Skeletal muscle tissue (tissue), 4 donors: ENCODE results near the gene EGFR. TPM values are rescaled to one million over a fixed set of nuclear protein-coding genes. Genes with fewer than 3 reads are reported as not detected.

Experiments used
- H3K27ac ChIP-seq: one replicate; pipeline ENCODE4 v1.7.0; 2013; ENCODE audit warnings: mild to moderate bottlenecking, low read depth, low read length, inconsistent platforms
- H3K27me3 ChIP-seq, 3 donors: one replicate each; pipeline ENCODE4 v1.7.0; 2013; ENCODE audit warnings: low read length in 3 of 3; ENCODE audit not compliant: control insufficient read depth in 3 of 3, insufficient read depth in 3 of 3
- H3K36me3 ChIP-seq, 3 donors: one replicate each; pipeline ENCODE4 v1.7.0; 2013; ENCODE audit warnings: low read length in 3 of 3; ENCODE audit not compliant: control insufficient read depth in 3 of 3, insufficient read depth in 3 of 3
- H3K4me1 ChIP-seq, 3 donors: one replicate each; pipeline ENCODE4 v1.7.0; 2013; ENCODE audit warnings: low read length in 3 of 3, mild to moderate bottlenecking in 3 of 3; ENCODE audit not compliant: control insufficient read depth in 3 of 3, insufficient read depth in 3 of 3
- H3K4me3 ChIP-seq, 3 donors: one replicate each; pipeline ENCODE4 v1.7.0; 2013; ENCODE audit warnings: low read length in 3 of 3
- H3K9ac ChIP-seq, 3 donors: one replicate each; pipeline ENCODE4 v1.7.0; 2013; ENCODE audit warnings: low read length in 3 of 3, mild to moderate bottlenecking in 3 of 3, moderate library complexity in 2 of 3, low read depth in 1 of 3
- H3K9me3 ChIP-seq, 3 donors: one replicate each; pipeline ENCODE4 v1.7.0; 2013; ENCODE audit warnings: low read length in 3 of 3; ENCODE audit not compliant: control insufficient read depth in 3 of 3
- total RNA-seq: library from RNA; depleted of rRNA; stranded (reverse); fragments of >200 nt; gene quantifications from one replicate; pipeline ENCODE4 v1.2.3, GENCODE V29; 2014
- donor health status: Osteomylitis.

The EGFR gene
- total RNA-seq, 1 donor from 2014 or later = 17.7 TPM

DNA sequence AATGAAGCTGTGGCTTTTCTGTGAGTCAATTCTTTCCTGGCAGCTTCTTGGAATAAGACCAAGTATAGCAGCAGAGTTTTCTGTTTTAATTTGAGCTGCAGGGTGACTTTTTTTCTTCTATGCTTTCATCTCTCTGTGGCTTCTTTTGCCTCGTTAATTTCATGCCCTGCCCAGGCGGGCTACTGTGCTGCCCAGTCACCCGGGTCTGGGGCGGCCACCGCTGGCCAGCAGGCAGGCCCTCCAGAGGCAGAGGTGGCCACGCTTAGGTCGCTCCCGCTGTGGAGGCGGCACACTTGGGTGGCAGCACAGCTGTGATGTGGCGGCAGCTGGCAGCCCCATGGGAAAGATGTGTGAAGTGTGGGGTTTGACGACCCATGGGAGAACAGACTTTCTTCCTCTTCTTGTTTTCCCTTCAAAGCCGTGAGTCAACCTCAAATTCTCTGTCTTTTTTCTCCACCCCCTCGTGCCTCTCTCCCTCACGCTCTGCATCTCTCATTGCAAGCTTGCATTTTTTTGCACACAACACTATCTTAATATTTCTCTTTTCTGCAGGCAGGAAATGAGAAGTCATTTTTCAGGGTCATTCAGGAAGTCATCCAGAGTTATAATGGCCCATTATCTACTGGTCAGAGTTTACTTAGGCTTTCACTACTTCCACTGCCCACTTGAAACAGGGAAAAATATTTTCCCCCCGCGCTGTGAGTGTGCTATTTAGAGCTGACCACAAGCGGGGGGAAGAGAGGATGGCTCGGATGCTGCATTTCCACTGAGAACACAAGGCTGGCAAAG is 67.8 kb downstream of the EGFR start:
- Histone ChIP-seq H3K36me3 (no peaks in the 10 kb centered on the region), H3K9me3 (no peaks in the 10 kb centered on the region), H3K9ac (no peak overlapping the region), H3K4me3 (peak overlapping the region in 1 of 3 donors; percentile 11), H3K4me1 (peaks cover 19 to 47% (median 35%) of the 10 kb centered on the region in 3 donors), H3K27me3 (peaks cover 0 to 2% (median 0%) of the 10 kb centered on the region in 3 donors), H3K27ac (peak overlapping the region; percentile 67)

GRCh38 chr7:55087521-55087961 is 68.7 kb downstream of the EGFR start:
- Histone ChIP-seq H3K4me1 (peaks cover 28 to 54% (median 40%) of the 10 kb centered on the region in 3 donors), H3K27ac (no peak overlapping the region), H3K9me3 (no peaks in the 10 kb centered on the region), H3K27me3 (peaks cover 0 to 2% (median 0%) of the 10 kb centered on the region in 3 donors), H3K36me3 (no peaks in the 10 kb centered on the region), H3K9ac (no peak overlapping the region), H3K4me3 (no peak overlapping the region)

GRCh38 chr7:55088107-55088506 is 69.3 kb downstream of the EGFR start:
- peak overlapping the region; percentile 11 for H3K27ac ChIP-seq
- H3K4me3 ChIP-seq = no peak overlapping the region
- peaks cover 34 to 54% (median 46%) of the 10 kb centered on the region in 3 donors for H3K4me1 ChIP-seq
- no peaks in the 10 kb centered on the region for H3K9me3 ChIP-seq
- no peak overlapping the region for H3K9ac ChIP-seq
- no peaks in the 10 kb centered on the region for H3K36me3 ChIP-seq
- peaks cover 0 to 2% (median 0%) of the 10 kb centered on the region in 3 donors for H3K27me3 ChIP-seq

DNA sequence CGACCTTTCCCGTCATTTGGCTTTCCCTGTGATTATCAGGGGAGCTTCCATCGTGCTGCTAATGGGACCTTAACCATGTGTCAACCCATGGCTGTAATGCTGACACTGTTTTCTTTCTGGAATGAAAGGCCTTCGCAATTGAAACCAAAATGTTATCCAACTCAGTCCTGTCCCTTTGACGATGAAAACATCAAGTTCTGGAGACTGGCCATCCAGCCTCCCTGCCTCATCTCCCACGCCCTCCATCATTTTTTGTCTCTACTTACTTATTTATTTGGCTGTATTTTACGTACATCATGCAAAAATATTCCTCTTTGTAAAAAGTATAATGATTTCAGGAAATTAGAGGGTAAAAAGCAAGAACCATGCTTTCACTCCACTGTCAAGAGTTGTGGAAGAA is 69.8 kb downstream of the EGFR start:
- Histone ChIP-seq H3K4me1 (peaks cover 37 to 57% (median 50%) of the 10 kb centered on the region in 3 donors), H3K36me3 (no peaks in the 10 kb centered on the region), H3K4me3 (no peak overlapping the region), H3K27me3 (peaks cover 0 to 2% (median 0%) of the 10 kb centered on the region in 3 donors), H3K9me3 (no peaks in the 10 kb centered on the region), H3K27ac (no peak overlapping the region), H3K9ac (no peak overlapping the region)

DNA sequence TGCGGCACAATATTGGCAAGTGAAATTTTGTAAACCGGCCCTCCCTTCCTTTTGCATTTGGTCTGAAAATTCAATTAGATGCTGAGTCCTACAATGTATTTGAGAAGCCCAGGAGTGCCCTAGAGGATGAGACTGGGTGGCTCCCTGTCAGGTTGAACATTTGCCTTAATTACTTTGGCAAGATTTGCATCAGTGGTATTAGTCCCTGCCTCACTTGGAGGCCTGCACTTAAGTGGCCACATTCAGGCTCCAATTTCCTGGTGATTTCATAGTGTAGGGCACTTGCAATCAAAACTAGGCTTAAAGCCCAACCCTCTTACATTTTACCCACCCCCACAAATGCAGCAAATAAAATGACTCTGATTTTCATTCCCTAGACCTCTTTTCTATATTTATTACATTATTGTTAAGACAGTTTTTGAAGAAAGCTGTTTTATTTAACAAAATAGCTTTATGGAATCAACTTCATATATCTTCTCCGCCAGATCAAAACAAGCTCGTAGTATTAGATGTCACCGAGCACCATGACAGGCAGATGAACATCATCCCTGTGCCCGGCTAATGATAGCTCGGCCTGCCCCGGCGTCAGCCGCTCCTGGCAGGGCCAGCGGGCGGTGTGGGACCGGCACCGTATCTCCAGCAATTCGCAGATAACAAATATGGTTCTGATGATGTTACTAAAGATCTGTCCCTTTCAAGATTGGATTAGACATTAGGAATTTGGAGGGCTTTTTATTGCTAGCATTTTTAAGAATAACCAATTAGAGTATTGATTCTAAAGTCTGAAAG is 73.6 kb downstream of the EGFR start:
- Histone ChIP-seq H3K4me1 (peaks cover 55 to 58% (median 57%) of the 10 kb centered on the region in 3 donors), H3K27ac (peak overlapping the region; percentile 68), H3K36me3 (no peaks in the 10 kb centered on the region), H3K9me3 (no peaks in the 10 kb centered on the region), H3K27me3 (no peaks in the 10 kb centered on the region), H3K4me3 (peak overlapping the region in 1 of 3 donors; percentile 11), H3K9ac (peak overlapping the region; percentile 2 to 33 (median 26))

DNA sequence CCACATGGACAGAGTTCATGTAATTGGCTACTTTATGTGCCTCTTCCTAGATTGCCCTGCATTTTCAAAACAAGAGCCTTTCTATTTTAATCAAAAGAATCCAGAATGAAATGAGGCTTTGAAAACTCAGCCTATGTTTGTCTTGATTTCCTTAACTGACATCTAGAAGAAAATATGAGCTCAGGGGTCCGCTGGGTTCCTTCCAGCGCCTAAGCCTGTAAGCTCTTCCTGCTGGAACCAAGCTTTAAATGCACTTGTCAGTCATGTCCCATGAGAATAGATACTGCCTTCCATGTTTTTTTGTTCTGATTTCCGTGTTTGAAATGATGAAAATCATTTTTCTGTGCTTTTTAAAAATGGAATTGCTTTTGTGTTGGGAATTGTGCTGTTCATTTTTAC is 74.2 kb downstream of the EGFR start:
- Histone ChIP-seq H3K4me1 (peaks cover 49 to 53% (median 52%) of the 10 kb centered on the region in 3 donors), H3K4me3 (no peak overlapping the region), H3K27ac (peak overlapping the region; percentile 68), H3K9me3 (no peaks in the 10 kb centered on the region), H3K27me3 (no peaks in the 10 kb centered on the region), H3K9ac (peak overlapping the region in 2 of 3 donors; percentile 2 to 26), H3K36me3 (no peaks in the 10 kb centered on the region)

GRCh38 chr7:55093674-55094073 is 74.9 kb downstream of the EGFR start:
- Histone ChIP-seq H3K27ac (no peak overlapping the region), H3K36me3 (no peaks in the 10 kb centered on the region), H3K4me1 (peaks cover 42 to 51% (median 47%) of the 10 kb centered on the region in 3 donors), H3K9me3 (no peaks in the 10 kb centered on the region), H3K4me3 (no peak overlapping the region), H3K27me3 (no peaks in the 10 kb centered on the region), H3K9ac (no peak overlapping the region)

DNA sequence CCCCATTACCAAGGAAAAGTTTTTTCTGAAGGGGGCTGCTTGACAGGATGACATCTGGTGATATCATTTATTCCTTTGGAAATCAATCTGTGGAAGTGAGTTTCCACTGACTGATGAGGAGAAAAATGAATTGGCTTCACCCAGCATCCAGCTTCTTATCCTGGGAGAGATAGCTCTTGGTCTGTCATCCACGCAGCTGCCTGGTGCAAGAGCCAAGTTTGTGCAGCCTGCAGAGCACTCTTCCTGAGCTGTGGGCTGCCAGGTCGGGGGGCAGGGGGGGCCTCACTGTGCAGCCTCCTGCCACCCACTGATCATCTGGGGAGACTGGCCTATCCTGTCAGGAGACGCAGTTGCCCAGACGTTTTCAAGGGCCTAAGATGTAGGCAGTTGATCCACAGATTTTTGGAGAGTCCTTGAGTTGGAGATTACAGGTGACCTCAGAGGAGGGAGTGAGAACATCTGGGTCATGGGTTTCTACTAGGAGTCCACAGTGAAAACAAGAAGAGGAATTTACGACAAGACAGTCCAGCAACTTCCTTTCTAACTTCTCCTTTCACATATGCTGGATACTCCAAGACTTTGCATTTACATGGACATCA is 75.4 kb downstream of the EGFR start:
- H3K36me3 ChIP-seq = no peaks in the 10 kb centered on the region
- H3K4me3 ChIP-seq = no peak overlapping the region
- H3K9me3 ChIP-seq = no peaks in the 10 kb centered on the region
- no peak overlapping the region for H3K27ac ChIP-seq
- H3K4me1 ChIP-seq = peaks cover 42 to 50% (median 49%) of the 10 kb centered on the region in 3 donors
- no peak overlapping the region for H3K9ac ChIP-seq
- no peaks in the 10 kb centered on the region for H3K27me3 ChIP-seq

DNA sequence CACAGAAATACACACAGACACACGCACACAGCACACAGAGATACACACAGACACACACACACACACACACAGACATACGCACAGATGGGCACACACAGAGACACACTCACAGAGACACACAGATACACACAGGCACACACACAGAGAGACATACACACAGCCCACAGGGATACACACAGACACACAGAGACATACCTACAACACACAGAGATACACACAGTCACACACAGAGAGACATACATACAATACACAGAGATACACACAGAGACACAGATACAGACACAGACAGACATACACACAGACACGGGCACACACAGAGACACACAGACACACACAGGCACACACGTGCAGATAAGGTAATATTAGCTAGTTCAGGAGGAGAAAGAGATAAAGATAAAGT is 76.9 kb downstream of the EGFR start:
- Histone ChIP-seq H3K36me3 (no peaks in the 10 kb centered on the region), H3K9me3 (no peaks in the 10 kb centered on the region), H3K4me3 (no peak overlapping the region), H3K27me3 (no peaks in the 10 kb centered on the region), H3K27ac (no peak overlapping the region), H3K9ac (no peak overlapping the region), H3K4me1 (peaks cover 56 to 60% (median 58%) of the 10 kb centered on the region in 3 donors)
